HEK293 (cell line): ENCODE measurements around the gene AP3D1.
A peak's percentile ranks its signal among the peaks of the same experiment; 100 is the strongest.
"Not testable (repeated sequence)": the region's sequence is repeated elsewhere in the genome, so short reads cannot be mapped to it uniquely, and the experiment has no call there.

ENCODE experiments used
- CTCF ChIA-PET: fragments of 350-600 bp; formaldehyde crosslinking; extraction: SDS; loops from one replicate; lab custom pipeline; 2021; ENCODE audit warnings: antibody characterized with exemption; lab: Yijun Ruan, JAX
- POLR2A ChIA-PET: fragments of 300-600 bp; formaldehyde crosslinking; extraction: SDS; loops from one replicate; lab custom pipeline; 2020; ENCODE audit warnings: antibody characterized with exemption, inconsistent platforms; lab: Yijun Ruan, JAX
- H3K27ac ChIP-seq: fragments of 200-500 bp; sonication (Bioruptor generic); 2 replicates; pipeline ENCODE4 v1.5.1; 2014; ENCODE audit warnings: low read depth, low read length, control low read depth, inconsistent platforms; ENCODE audit errors: extremely low read depth
- H3K36me3 ChIP-seq, 2 experiments: fragments of 200-500 bp in 1 of 2; sonication (Bioruptor generic) in 1 of 2; 1 replicate in 1 of 2; 2 replicates in 1 of 2; pipeline ENCODE4 v1.5.1; 2014 to 2017; ENCODE audit warnings: inconsistent platforms in 2 of 2, low read length in 2 of 2; ENCODE audit not compliant: control insufficient read depth in 2 of 2, insufficient read depth in 1 of 2
- H3K4me1 ChIP-seq: fragments of 200-500 bp; sonication (Bioruptor generic); 2 replicates; pipeline ENCODE4 v1.5.1; 2014; ENCODE audit warnings: mild to moderate bottlenecking, low read length, inconsistent platforms; ENCODE audit not compliant: control insufficient read depth, insufficient read depth
- H3K4me3 ChIP-seq: 2 replicates; pipeline ENCODE4 v1.5.1; 2011; ENCODE audit warnings: low read depth, mild to moderate bottlenecking, control low read depth, low read length, moderate library complexity
- H3K9me3 ChIP-seq: fragments of 200-500 bp; sonication (Bioruptor generic); 2 replicates; pipeline ENCODE4 v1.5.1; 2014; ENCODE audit warnings: low read depth, low read length, inconsistent platforms; ENCODE audit not compliant: control insufficient read depth, insufficient read depth
- CTCF ChIP-seq: fragments of 450-650 bp; formaldehyde crosslinking; IDR thresholded peaks from 2 replicates; pipeline ENCODE4 v1.5.1; 2016; ENCODE audit warnings: missing biosample characterization, missing genetic modification characterization
- KLF7 ChIP-seq: fragments of 450-650 bp; formaldehyde crosslinking; IDR thresholded peaks from 2 replicates; pipeline ENCODE4 v1.5.1; 2016; ENCODE audit warnings: missing biosample characterization, missing genetic modification characterization, borderline replicate concordance
- WT1 ChIP-seq: fragments of 450-650 bp; formaldehyde crosslinking; IDR thresholded peaks from 2 replicates; pipeline ENCODE4 v1.5.1; 2016; ENCODE audit warnings: missing biosample characterization, missing genetic modification characterization
- ZBTB21 ChIP-seq: fragments of 450-650 bp; formaldehyde crosslinking; IDR thresholded peaks from 2 replicates; pipeline ENCODE4 v1.5.1; 2017; ENCODE audit warnings: missing biosample characterization, missing genetic modification characterization
- ZNF133 ChIP-seq: fragments of 450-650 bp; formaldehyde crosslinking; IDR thresholded peaks from 2 replicates; pipeline ENCODE4 v1.5.1; 2016; ENCODE audit warnings: missing biosample characterization, missing genetic modification characterization
- ZNF174 ChIP-seq: fragments of 450-650 bp; formaldehyde crosslinking; IDR thresholded peaks from 2 replicates; pipeline ENCODE4 v1.5.0; 2017; ENCODE audit warnings: missing biosample characterization, mild to moderate bottlenecking, missing genetic modification characterization
- ZNF18 ChIP-seq: fragments of 450-650 bp; formaldehyde crosslinking; IDR thresholded peaks from 2 replicates; pipeline ENCODE4 v1.5.1; 2016; ENCODE audit warnings: missing biosample characterization, missing genetic modification characterization
- ZNF221 ChIP-seq: fragments of 450-650 bp; formaldehyde crosslinking; IDR thresholded peaks from 2 replicates; pipeline ENCODE4 v1.5.1; 2017; ENCODE audit warnings: missing biosample characterization, missing genetic modification characterization, borderline replicate concordance
- ZNF366 ChIP-seq: fragments of 450-650 bp; formaldehyde crosslinking; conservative IDR thresholded peaks from 2 replicates; pipeline ENCODE4 v1.5.1; 2016; ENCODE audit warnings: missing biosample characterization, missing genetic modification characterization
- ZNF449 ChIP-seq: fragments of 450-650 bp; formaldehyde crosslinking; IDR thresholded peaks from 2 replicates; pipeline ENCODE4 v1.5.1; 2017; ENCODE audit warnings: missing biosample characterization, mild to moderate bottlenecking, missing genetic modification characterization, moderate library complexity
- ZNF514 ChIP-seq: fragments of 450-650 bp; formaldehyde crosslinking; IDR thresholded peaks from 2 replicates; pipeline ENCODE4 v1.5.1; 2016; ENCODE audit warnings: missing biosample characterization, missing genetic modification characterization
- ZNF624 ChIP-seq: fragments of 450-650 bp; formaldehyde crosslinking; IDR thresholded peaks from 2 replicates; pipeline ENCODE4 v1.5.1; 2017; ENCODE audit warnings: missing biosample characterization, missing genetic modification characterization
- ZNF843 ChIP-seq: fragments of 450-650 bp; formaldehyde crosslinking; IDR thresholded peaks from 2 replicates; pipeline ENCODE4 v1.5.1; 2016; ENCODE audit warnings: missing biosample characterization, missing genetic modification characterization

The AP3D1 gene

GRCh38 chr19:2200624-2201294 lies 49.4 kb upstream of the AP3D1 start:
- H3K4me3 ChIP-seq, H3K9me3 ChIP-seq, H3K4me1 ChIP-seq, H3K27ac ChIP-seq, CTCF ChIA-PET, POLR2A ChIA-PET: not testable (repeated sequence)
- H3K36me3 ChIP-seq = peaks cover 4 to 43% of the 10 kb centered on the region in 2 experiments; a peak in 2 of 3 replicates
- TF ChIP-seq WT1 (tag by site-specific recombination) (peak; percentile 95), ZNF366 (tag by site-specific recombination) (peak; percentile 12; the same call in 1 of the 2 replicates)

- Histone ChIP-seq H3K27ac (no peak overlapping the region), H3K4me3 (no peak overlapping the region), H3K36me3 (peaks cover 0 to 50% of the 10 kb centered on the region in 2 experiments; a peak in 2 of 3 replicates), H3K4me1 (no peaks in the 10 kb centered on the region), H3K9me3 (no peaks in the 10 kb centered on the region)
- ChIA-PET POLR2A (no interaction called here), CTCF (interaction anchor here (1.0 to 1.1 kb wide), 2 partner anchors 28 to 48 kb away, joined by 3 to 7 read pairs; no protein-coding TSS in a partner anchor)
- no peak for TF ChIP-seq ZNF133 (tag by site-specific recombination)
- TF ChIP-seq ZNF449 (tag by site-specific recombination) = 0 out of 2 replicates have a peak, but pooled peaks have one; percentile 23
Measured at GRCh38 chr19:2199861-2200623, 48.7 kb upstream of the AP3D1 start.

GRCh38 chr19:2199215-2199614 lies 47.8 kb upstream of the AP3D1 start:
- Histone ChIP-seq H3K4me3 (no peak overlapping the region), H3K36me3 (peaks cover 0 to 51% of the 10 kb centered on the region in 2 experiments; a peak in 2 of 3 replicates)

GRCh38 chr19:2198317-2198716 lies 47.0 kb upstream of the AP3D1 start:
- peaks cover 0 to 50% of the 10 kb centered on the region in 2 experiments; a peak in 2 of 3 replicates for H3K36me3 ChIP-seq
- no peaks in the 10 kb centered on the region for H3K4me1 ChIP-seq
- CTCF ChIA-PET = interaction anchor here (0.6 to 0.9 kb wide), 2 partner anchors 35 to 40 kb away, joined by 3 to 5 read pairs; no protein-coding TSS in a partner anchor
- H3K9me3 ChIP-seq = no peaks in the 10 kb centered on the region
- POLR2A ChIA-PET = interaction anchor here (0.9 kb wide), 1 partner anchor 42 kb away, joined by 3 read pairs; no protein-coding TSS in a partner anchor
- H3K4me3 ChIP-seq = no peak overlapping the region
- H3K27ac ChIP-seq = no peak overlapping the region
- TF ChIP-seq ZNF221 (tag by site-specific recombination) (no peak), KLF7 (tag by site-specific recombination) (no peak), ZNF18 (tag by site-specific recombination) (no peak), ZNF514 (tag by site-specific recombination) (no peak), ZNF174 (tag by site-specific recombination) (no peak), ZBTB21 (no peak), ZNF624 (tag by site-specific recombination) (no peak)

More at GRCh38 chr19:2199215-2199614, 47.8 kb upstream of the AP3D1 start:
- Histone ChIP-seq H3K4me1 (no peaks in the 10 kb centered on the region), H3K9me3 (no peaks in the 10 kb centered on the region), H3K27ac (no peak overlapping the region)
- ChIA-PET CTCF (interaction anchor here (0.6 to 1.1 kb wide), 4 partner anchors 13 to 47 kb away, joined by 3 to 7 read pairs (median 4); no protein-coding TSS in a partner anchor), POLR2A (interaction anchor here (0.9 kb wide), 1 partner anchor 43 kb away, joined by 3 read pairs; no protein-coding TSS in a partner anchor)
- TF ChIP-seq CTCF (peak; percentile 30; the same call in 1 of the 2 replicates), ZNF843 (tag by site-specific recombination) (no peak)
